ENCODE data around the gene KCTD21. TPM values are rescaled to one million over a fixed set of nuclear protein-coding genes. Genes with fewer than 3 reads are reported as not detected.
"Not testable (repeated sequence)": the region's sequence is repeated elsewhere in the genome, so short reads cannot be mapped to it uniquely, and the experiment has no call there.

Gene KCTD21
- total RNA-seq, 1 donor from 2014 or later: 14.1 TPM

DNA sequence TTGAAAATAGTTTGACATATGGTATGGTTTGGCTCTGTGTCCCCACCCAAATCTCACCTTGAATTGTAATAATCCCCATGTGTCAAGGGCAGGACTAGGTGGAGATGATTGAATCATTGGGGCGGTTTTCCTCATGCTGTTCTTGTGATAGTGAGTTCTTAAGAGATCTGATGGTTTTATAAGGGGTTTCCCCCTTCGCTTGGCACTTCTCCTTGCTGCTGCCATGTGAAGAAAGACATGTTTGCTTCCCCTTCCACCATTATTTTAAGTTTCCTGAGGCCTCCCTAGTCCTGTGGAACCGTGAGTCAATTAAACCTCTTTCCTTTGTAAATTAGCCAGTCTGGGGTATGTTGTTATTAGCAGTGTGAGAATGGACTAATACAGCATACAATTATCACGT is 7.7 kb downstream of the KCTD21 start:
- intact Hi-C loops (cut with micrococcal nuclease): no loop called here

DNA sequence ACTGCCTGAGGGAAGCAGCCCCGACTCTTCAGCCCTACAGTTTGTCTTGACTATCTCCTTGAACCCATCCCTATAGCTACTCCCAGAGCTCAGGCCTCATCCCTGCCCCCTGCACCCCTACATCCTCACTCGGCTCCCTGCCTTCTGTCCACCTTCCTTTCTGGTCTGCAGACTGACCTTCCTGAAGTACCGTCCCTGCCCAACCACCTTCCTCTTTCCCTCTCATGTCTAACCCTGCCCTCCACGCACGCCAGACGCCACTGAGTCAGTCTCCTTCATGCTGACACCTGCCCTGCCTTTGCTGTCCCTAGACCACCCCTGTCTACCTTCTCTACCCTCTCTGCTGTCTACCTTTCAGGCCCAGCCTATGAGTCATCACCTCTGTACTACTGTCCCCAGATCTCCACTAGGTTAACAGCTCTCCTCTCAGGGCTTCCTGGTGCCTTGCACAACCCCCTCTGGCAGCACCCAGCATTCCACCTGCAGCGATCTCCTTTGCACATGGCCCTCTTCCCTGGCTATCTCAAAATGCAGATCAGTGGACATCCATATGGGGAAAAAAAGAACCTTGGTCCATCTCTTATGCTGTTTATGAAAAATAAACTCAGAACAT is 8.9 kb downstream of the KCTD21 start:
- intact Hi-C loops (cut with micrococcal nuclease): no loop called here

DNA sequence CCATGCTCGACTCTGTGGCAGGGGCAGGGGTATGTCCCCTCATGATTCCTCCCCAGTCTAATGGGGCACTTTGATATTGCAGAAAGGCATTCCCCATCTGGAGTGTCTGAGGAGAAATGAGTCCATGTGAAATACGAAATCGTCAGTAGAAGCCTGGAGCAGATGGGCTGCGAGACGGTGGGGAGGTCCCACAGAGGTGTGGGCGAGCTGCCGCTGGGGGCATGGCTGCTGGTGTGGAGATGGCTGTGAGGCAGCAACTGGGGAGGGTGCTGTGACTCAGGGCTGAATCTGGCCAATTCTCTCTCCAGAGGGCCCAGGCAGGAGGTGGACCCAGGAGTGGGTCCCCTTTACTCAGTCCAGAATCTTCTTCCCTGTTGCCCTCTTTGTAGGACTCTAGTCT is 11.2 kb downstream of the KCTD21 start:
- intact Hi-C loops (cut with micrococcal nuclease): no loop called here

DNA sequence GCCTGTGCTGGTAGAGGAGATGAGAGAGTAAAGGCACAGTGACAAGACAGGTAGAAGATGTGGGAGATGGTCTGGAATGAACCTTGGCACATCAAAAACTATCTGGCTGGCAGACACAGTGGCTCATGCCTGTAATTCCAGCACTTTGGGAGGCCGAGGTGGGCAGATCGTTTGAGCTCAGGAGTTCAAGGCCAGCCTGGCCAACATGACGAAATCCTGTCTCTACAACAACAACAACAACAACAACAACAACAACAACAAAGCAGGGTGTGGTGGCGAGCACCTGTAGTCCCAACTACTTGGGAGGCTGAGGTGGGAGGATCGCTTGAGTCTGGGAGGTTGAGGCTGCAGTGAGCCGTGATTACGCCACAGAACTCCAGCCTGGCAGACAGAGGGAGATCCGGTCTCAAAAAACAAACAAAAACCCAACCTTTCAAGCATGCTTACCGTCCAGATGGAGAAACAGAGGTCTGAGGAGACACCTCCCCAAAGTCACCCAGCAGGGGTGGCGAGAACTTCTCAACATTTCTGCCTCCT is 11.8 kb downstream of the KCTD21 start:
- intact Hi-C loops (cut with micrococcal nuclease): no loop called here

DNA sequence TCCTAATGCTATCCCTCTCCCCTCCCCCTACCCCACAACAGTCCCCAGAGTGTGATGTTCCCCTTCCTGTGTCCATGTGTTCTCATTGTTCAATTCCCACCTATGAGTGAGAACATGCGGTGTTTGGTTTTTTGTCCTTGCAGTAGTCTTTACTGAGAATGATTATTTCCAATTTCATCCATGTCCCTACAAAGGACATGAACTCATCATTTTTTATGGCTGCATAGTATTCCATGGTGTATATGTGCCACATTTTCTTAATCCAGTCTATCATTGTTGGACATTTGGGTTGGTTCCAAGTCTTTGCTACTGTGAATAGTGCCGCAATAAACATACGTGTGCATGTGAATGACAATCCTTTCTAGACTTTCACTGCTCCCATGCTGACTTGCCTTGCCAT is 12.6 kb downstream of the KCTD21 start:
- intact Hi-C loops (cut with micrococcal nuclease): not testable (repeated sequence)

DNA sequence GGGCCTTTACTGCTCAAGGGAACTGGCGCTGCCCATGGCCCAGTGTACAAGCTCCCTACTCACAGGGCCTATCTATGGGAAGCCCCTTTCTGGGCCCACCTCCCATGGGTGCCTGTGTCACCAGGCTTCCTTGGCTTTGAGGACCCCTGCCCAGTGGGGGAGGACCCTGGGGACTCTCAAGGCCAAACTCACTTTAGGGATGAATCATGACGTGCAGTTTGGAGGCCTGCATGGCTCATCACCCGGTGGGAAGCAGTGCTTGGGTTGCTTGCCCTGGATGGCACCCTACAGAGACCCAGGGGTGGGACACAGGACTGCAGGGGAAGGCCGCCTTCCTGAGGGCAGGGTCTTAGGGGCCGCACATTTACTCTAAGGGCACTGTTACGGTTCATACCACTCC is 16.5 kb downstream of the KCTD21 start:
- intact Hi-C loops (cut with micrococcal nuclease): no loop called here

DNA sequence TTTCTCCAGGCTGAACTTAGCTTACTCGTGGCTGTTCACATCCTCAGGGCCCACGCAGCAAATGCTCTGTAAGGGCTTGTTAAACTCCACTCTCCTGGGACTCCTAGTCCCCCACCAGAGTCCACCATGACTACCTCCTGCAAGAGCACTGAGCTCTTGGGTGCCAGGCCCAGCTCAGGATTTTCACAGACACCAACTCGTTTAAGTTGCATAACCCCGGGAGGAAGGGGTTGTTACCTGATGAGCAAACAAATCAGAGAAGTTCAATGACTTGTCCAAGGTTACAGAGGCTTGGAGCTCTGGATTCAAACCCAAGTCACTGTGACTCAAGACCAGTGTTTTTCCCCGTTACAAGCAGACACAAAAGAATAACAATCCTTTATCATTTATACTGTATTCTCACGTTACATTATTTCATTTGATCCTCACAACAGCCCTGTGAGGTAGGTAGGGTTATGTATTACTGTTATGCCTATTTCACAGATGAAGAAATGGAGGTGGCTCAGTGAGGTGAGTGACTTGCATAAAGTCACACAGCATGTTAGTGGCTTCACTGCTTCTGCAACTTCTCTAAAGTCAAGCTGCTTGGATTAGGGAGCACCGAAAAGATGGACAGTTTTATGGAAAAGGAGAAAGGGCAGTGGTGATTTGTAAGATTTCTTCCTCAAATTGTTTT is 17.4 kb downstream of the KCTD21 start:
- intact Hi-C loops (cut with micrococcal nuclease): no loop called here

DNA sequence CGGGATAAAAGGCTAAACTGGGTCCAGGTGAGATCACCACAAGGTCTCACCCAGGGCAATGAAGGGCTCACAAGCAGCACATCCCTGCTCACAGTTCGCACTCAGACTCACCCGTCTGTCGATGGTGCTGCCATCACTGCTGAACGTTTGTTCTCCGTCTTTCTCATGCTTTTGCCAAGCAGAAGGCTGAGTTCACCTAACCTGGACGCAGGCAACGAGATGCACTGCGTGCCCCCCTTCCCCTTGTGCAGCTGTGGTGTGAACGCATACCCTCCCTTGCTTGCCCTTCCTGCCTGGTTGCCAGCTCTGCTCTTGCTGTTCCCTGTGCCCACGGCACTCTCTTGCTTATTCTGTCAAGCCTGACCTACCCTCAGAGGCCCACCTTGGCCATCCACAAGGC is 18.0 kb downstream of the KCTD21 start:
- intact Hi-C loops (cut with micrococcal nuclease): no loop called here

DNA sequence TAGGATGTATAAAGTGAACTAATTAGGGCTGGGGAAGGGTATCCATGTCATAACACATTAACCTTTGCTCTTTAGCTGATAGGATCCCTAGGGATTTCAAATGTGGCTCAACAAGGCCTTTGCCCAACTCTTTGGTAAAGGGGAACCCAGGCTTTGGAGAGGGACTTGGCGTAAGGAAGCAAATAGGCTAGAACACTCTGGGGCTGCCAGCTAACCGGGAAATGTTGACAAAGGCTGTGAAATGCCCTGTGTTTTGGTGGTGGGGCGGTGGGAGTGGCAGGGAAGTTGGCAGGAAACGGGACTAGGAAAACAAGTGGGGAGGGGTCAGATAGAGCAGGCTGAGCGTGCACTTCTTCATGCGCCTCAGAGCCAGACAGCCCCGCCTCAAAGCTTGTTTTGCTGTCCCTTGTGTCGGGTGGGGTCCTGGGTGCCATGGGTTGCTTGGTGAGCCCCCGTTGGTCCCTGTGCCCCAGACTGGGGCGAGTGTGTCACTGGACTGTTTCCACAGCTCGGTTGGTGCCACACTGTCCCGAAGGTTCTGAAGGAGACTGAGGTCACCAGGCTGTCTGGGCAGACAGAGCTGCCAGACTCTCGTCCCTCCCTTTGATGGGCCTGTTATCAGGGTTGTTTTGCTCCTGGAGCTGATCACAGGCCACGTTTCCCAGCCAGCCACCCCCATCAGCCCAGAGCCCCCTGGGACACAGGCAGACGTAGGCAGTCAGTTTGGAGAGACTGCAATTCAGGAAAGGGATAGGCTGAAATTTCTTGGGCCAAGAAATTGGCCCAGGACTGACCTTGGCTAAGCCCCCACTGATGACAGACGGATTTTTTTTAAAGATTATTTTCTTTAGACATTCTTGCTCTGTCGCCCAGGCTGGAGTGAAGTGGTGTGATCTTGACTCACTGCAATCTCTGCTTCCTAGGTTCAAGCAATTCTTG is 19.6 kb downstream of the KCTD21 start:
- intact Hi-C loops (cut with micrococcal nuclease): no loop called here

DNA sequence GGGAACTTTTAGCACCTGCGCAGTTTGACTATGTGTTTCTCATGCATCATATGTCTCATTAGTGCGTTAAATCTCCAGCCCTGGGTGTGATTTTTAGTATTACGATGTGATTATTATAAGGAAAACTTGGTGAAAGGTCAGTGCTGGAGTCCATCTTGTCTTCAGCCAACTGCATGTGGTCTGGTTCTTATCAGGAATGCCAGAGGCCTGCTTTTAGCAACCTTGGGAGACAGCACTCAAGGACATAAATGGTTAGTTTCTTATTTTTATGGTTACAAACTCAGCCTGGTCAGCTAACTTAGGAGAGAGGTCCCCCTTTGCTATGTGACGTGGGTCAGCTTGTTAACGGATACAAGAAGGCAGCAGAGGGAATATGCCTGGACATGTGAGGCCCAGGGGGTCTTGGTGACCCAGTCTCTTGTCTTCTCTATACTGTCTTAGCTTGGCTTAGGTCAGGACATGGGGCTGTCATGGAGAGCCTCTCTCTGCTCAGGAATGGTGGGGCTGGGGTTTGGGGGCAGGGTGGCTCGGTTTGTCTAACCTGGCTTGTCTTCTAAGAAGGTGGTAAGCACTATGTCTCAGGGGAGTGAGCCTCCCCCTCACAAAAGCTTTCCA is 21.5 kb downstream of the KCTD21 start:
- intact Hi-C loops (cut with micrococcal nuclease): no loop called here

DNA sequence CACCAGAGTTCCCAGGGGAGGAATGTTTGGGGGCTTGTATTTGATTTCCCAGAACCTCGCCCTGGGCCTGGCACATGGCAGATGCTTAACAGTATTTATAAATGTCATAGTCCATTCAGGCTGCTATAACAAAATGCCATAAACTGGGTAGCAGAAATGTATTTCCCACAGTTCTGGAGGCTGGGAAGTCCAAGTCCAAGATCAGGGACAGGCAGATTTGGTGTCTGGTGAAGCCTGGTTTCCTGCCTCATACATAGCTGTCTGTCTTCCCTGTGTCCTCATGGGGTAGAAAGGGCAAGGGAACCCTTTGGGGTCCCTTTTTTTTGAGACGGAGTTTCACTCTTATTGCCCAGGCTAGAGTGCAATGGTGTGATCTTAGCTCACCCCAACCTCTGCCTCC is 24.0 kb downstream of the KCTD21 start:
- intact Hi-C loops (cut with micrococcal nuclease): no loop called here

DNA sequence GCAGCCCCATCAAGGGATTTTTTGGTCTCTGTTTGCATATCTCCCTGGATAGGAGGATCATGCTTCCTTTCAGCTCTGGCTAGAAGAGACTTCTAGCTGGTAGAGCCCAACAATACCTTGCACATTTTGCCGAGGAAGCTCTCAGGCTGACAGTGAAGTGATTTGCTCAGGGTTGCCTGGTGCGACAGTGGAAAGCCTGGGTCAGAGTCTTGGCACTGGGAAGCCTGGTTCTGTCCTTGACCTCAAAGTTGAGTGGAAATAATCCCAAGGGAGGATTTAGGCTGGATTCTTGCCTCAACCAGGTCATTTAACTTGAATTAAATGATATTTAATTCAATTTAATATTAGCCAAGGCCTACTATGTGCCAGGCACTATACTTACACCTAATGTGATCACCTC is 24.6 kb downstream of the KCTD21 start:
- intact Hi-C loops (cut with micrococcal nuclease): no loop called here

DNA sequence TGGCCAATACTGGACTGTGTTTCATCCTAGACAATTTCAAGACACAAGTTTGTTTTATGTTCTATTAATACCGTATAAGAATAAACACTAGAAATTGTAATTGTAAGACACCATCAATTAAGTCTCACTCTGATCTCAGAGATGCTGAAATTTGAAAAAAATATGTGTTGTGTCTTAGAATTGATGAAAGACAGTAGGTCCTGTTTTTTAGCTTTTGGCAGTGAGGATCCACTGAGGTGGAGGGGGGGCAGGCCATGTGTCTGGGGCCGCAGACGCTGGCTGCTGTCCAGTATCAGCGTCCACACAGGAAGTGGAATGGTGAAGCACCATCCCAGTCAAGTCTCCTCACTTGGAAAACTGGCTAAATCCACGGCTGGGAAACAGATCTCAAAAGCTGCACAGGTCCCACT is 26.5 kb downstream of the KCTD21 start:
- intact Hi-C loops (cut with micrococcal nuclease): no loop called here

DNA sequence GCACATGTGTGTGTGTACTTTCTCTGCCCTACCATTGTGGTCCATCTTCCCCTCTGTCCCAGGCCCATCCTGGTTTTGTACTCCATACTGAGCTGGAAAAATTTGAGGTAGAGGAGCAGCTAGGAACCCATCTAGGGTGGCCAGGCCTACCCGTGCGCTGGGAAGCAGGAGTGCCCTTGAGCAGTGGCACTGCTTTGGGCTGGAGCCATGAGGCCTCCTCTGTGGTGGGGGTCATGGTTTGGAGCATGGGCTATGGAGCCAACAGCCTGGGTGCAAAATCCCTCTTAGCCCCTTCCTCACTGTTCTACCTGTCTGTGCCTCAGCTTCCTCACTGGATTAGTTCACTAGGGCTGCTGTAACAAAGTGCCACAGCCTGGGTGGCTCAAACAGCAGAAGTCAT is 27.1 kb downstream of the KCTD21 start:
- intact Hi-C loops (cut with micrococcal nuclease): no loop called here

DNA sequence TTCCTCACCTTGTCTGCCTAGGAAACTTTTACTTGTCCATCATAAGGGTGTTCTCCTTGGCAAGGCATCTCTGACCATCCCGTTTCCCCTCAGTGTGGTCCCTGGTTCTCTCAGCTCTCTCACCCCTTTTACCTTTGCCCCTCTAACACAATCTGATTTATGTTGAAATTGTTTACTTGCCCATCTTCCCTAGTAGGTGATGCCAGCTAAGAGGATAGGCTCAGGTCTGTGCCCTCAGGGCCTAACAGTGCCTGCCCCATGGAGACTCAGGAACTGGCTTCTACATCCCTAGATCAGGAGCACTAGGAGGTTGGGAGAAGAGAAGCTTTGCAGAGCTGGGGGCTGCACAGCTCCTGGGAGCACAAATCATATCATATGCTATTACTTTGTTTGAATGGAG is 27.9 kb downstream of the KCTD21 start:
- intact Hi-C loops (cut with micrococcal nuclease): no loop called here

DNA sequence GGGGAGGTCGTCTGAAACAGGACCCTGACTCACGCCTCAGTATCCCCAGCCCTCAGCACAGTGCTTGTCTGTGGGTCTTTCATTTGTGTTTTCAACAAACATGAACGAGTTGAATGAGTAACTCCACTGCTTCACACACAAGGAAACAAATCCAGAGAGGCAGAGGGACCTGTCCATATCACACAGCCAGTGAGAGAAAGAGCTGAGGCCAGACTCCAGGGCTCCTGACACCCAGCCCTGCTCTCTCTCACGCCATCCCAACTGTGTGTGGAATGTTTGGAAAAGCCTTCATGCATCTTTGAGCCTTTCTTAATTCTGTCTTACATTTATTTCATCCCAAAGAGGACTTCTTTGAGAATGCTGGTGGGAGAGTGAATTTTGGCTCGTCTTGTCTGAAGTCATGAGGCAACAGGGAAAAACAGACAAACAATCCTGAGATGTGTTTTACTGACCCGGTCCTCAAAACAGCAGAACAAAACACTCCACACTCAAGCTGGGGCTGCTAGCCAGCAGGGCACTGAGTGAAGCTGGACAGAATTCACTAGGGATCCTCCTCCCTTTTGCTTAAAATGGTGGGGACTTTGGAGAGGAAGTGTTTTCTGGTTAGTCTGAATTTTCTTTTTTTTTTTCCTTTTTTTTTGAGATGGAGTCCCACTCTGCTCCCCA is 29.3 kb downstream of the KCTD21 start:
- intact Hi-C loops (cut with micrococcal nuclease): no loop called here

DNA sequence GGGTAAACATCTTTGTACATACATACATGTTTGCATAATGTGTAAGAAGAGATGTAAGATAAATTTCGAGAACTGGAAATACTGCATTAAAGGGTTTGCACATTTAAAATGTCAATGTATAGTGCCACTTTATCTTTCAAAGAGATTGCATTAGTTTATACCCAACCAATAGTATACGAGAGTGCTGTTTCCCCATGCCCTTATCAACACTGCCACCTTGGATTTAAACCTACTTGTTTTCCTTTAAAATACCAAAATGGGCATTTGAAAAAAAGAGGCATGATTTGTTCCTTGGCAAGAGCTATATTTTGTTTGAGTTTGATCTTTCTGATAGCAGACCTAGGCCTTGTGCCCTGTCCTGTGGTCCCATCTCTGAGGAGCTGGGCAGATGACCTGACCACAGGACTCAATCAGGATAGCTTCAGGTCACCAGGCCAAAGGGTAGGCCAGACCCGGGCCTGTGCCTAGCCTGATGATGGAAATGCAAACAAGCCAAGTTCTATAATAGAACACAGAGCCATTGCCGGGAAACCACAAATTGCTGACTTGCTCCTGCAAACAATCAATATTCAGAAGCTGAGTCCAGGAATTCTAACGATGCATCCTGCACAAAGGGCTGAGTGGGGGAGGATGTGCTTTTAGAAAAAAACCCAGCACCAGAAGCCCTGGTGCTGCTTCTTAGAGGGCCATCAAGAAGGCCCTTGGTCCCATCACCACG is 32.1 kb downstream of the KCTD21 start:
- intact Hi-C loops (cut with micrococcal nuclease): no loop called here

DNA sequence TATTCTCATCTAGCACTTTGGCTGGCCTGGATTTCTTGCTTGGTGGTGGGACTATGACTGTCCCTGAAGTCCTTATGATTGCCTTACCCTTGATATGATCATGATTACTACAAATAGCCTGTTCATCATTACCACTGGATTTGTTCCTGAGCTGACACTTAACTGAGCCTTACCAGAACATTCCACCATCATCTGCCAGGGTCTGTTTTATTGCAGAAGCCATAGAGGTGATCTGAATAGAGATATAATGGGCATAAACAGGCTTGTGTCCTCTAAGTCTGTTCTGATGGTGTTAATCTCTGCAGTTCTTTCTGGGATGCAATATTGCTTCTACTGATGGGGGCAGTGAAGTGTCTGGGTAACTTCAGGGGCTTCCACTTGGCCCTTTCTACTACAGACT is 36.6 kb downstream of the KCTD21 start:
- intact Hi-C loops (cut with micrococcal nuclease): no loop called here

DNA sequence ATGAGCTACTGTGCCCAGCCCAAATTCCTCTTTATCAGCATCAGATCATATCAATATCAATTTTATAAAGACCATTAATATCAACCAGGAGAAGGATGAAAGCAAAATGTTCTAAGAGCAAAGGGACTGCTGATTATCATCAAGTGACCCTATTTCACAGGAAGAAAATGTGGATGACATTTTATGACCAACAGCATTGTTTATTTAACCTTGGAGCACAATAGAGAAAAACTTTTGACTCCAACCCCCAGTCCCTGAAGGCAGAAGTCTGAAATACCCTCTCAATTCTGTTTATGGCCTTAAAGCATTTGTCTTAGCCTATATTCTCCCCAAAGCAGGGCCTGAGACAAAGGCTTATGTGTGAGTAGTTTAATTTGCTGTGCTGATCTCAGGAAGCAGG is 37.7 kb downstream of the KCTD21 start:
- intact Hi-C loops (cut with micrococcal nuclease): no loop called here

DNA sequence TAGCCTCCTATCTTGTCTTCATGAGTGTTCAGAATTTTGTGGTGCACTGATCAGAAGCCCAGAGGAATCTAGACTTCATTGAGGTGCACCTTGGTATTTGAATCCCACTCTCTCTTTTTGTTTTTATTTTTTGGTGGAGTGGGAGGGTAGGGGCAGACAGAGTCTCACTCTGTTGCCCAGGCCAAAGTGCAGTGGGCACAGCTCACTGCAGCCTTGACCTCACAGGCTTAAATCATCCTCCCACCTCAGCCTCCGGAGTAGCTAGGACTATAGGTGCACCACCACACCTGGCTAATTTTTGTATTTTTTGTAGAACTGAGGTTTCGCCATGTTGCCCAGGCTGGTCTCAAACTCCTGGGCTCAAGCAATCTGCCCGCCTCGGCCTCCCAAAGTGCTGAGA is 38.1 kb downstream of the KCTD21 start:
- intact Hi-C loops (cut with micrococcal nuclease): no loop called here
